ENCODE measurements around the gene CD226.
"Not testable (repeated sequence)": the region's sequence is repeated elsewhere in the genome, so short reads cannot be mapped to it uniquely, and the experiment has no call there.

Gene CD226

DNA sequence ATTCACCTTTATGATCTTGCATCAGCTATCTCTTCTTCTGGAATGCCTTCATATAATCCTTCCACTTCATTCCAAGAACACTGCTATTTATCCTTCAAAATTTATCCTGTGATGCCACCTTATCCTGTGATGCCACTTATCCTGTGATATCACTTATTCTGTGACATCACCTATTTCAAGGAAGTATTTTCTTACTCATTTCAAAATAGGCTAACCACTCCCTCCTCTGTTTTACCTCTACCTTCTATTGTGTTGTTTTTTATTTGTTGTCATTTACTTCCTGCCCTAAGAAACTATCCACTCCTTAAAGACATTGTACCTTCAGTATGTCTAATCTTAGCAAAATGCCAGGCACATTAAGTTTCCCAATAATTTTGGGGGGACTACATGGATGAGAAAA lies 38.8 kb downstream of the CD226 start:
- DNase-seq (ENCODE audit: low spot score) = no peak

DNA sequence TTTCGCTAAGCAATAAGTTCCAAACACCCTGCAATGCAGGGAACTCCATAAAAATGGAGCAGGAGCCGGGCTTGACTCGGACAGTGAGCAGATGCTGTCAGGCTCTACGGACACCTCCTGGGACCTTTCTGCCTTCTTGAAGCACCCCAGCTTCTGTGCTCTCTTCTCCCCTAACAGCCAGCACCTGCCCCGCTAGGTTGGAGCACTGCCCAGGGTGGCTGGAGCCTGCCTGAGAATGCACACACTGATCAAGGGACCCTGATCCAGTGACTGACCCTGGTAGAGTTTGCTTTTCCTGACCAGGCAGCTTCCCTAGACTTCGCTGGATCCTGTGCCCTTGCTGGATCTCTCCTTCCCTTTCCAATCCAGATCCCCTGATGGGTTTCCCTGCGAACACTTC lies 40.9 kb downstream of the CD226 start:
- no peak for DNase-seq (ENCODE audit: low spot score)

DNA sequence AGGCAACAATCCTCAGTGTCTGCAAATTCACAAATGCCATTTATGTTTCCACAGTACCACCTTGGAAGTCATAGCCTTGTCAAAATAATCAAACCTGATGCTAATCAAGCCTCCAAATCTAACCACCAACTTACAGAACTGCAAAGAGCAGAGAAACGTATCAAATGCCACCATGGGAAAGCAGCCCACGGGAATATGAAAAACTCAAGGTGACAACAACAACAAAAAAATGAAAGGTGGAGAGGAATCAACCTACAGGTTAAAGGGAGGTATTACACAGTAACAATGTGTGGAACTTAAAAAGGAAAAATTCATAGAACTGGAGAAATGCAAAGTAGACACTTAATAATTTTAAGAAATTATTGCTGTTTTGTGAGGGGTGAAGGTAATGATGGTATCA lies 46.7 kb downstream of the CD226 start:
- DNase-seq (ENCODE audit: low spot score) = no peak

DNA sequence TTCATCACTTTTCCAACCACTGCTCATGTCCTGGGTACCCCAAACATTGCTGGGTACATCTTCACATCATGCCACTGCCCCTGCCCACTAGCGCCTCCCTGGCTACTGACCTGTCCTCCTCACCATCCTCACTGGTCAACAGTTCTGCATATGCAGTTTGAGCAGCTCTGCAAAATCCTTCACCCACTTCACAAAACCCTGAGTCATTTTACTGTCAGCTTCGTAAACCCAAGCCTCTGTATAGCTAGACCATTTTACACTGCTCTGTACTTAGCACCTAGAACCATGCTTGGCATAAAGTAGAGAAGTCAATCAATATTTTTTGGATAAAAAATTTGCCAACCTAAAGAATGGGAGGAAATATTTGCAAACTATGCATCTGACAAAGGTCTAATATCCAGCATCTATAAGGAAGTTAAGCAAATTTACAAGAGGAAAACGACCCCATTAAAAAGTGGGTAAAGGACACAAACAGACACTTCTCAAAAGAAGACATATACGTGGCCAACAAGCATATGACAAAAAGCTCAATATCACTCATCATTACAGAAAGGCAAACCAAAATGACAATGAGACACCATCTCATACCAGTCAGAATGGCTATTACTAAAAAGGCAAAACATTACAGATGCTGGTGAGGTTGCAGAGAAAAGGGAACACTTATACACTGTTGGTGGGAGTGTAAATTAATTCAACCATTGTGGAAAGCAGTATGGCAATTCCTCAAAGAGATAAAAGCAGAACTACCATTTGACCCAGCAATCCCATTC lies 48.3 kb downstream of the CD226 start:
- DNase-seq (ENCODE audit: low spot score) = not testable (repeated sequence)

DNA sequence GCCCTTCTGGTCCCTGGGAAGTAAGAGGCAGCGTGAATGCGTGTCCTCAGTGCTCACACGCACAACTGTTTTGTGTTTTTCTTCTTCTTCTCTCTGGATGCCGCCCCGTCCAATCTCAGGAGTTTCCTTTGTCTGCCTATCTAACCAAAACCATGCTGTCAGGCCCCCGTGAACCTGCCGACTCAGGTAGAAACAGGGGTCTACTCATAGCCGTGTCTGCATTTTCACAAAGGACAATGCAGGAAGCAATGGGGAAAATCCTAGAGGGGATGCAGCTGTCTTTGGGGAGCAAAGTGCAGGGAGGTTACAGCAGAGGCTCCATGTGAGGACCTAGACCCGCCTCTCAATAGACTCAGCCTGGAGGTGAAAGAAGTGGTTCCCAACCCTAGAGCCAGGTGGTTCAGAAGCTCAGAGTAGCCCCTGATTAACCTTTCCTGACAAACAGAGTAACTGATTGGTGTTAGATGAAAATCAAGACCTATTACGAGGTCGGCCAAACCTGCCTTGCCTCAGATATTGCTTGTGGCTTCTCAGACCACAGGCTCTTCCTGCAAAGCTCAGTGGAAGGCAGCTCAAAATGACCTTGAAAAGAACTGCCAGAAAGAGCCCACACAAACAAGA lies 49.3 kb downstream of the CD226 start:
- DNase-seq (ENCODE audit: low spot score) = no peak

DNA sequence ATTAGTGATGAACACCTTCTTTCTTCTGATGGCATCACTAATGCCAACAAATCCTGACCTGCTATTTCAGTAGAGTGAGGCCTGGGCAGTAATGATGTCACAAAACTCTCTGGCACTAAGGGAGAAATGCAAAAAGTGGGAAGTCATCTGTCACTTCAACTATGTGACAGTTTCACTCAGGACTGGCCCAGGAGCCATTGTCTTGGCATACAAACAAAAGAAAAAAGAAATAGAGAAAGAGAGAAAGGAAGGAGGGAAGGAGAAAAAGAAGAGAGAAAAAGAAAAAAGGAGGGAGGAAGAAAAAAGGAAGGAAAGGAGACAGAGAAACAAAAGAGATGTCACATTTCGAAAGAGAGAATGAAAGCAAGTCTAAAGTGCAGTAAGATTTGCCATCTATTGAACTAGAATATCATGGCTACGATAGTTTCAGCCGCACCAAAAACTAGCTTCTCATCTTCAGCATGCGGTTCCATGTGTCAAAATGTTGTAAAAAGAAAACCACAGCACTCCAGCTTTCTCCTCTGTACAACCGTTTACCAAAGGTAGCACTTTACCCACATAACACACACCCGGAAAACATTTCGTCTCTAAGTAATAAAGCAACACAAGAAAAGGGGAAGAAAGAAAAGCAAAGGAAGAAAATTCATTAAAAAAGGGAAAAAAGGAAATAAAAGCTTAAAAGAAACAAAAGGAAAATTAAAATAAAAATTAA lies 50.1 kb downstream of the CD226 start:
- no peak for DNase-seq (ENCODE audit: low spot score)

DNA sequence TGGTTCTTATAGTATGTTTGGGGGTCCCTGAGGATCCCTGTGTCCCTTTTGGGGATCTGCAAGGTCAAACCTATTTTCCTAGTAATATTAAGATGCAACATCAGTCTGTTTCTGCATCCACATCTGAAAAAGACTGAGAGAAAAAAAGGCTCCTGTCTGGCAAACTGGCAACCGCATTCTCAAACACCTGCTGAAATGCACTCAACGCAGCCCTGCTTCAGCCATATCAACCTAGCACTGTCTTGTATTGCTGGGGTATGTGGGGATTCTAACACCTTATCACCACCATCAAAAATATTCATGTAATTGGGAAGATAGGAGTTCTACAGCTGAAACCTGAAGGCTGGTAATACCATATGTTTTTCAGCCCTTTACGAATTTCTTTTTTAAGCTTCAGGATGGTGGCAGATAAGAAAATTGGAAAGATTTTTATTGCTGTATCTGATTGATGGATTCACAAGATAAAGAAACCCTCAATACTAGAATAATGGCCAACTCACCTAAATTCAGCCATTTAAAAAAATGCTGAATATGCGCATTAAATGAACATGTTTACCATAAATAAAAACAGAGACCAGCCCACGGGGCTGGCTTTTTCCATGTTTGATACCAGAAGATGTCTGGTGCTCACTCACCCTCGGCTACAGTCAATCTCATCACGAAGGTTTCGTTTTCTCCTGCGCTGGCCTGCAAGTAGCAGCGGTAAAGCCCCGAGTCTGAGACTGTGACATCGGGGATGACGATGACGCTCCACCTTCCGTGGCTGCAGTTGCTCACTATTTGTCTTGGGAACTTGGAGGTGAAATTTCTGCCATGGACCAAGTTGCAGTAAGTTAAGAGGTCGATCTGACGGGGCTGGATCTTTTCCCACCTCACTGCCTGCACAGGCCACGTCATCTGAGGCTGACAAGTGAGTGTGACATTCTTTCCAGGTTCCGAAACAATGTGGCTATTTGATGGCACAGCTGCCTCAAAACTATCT lies 52.3 kb downstream of the CD226 start:
- DNase-seq (ENCODE audit: low spot score) = no peak

DNA sequence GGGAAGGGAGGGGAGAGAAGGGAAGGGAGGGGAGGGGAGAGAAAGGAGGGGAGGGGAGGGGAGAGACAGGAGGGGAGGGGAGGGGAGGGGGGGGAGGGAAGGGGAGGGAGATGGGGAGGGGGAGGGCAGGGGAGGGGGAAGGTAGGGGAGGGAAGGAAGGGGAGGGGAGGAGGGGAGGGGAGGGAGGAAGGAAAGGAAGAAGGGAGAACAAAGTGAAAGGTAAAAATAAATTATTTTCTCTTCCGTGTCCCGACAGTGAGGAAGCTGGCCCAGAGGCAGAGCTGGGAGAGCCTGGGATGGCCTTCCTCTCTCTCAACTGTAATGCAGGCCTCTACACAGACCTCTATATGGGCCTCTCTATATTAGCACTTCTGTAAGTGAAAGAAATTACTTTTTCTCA lies 53.2 kb downstream of the CD226 start:
- no peak for DNase-seq (ENCODE audit: low spot score)

DNA sequence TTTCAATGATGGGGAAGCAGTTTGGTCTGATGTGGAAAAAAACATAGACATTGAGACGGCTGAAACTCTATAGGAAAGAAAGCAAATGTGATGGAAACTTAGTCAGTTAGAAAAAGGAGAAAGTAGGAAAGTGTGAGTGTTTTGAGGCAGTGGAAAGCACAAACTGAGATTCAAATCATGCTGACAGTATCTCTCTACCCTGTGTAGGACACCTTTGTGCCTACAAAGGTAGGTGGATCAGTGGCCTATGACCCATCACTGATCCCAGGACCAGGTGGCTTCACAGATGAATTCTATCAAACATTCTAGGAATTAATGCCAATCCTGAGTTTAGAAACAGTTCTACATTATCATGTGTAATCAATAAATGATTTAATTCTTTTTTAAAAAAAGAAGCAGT lies 57.1 kb downstream of the CD226 start:
- DNase-seq (ENCODE audit: low spot score) = no peak

DNA sequence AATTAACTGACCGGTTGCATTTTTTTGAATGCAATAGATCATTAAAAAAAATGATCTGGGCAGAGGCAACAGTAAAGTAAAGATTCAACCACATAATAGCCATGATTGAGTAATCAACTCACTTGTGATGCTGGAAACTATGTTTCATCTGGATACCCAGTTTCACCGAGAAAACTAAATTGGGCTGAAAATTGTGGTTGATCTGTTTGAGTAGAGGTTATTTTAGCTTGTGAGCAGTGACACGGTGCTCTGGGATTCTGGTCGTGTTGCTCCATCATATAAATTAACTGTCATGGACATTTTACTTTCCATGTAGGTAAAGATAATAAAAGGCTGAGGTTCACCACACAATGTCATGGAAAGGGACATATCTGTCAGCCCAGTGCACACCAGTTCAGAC lies 58.7 kb downstream of the CD226 start:
- DNase-seq (ENCODE audit: low spot score) = no peak

DNA sequence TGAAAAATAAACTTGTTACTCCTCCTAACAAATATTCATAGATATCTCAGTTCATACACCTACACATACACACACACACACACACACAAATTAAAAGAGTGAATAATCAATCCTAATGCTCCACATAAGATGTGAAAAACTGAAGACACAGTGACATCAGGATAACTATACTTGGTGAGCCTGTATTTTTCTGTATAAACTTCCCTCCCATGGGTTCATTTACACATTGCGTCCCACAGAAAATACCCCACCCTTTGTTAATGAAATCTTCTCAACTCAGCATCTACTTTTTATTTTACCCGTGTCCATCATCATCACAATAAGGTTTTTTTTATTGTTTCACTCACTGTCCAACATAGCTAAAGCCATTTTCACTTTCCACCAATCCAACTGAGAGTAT lies 60.4 kb downstream of the CD226 start:
- DNase-seq (ENCODE audit: low spot score) = no peak

DNA sequence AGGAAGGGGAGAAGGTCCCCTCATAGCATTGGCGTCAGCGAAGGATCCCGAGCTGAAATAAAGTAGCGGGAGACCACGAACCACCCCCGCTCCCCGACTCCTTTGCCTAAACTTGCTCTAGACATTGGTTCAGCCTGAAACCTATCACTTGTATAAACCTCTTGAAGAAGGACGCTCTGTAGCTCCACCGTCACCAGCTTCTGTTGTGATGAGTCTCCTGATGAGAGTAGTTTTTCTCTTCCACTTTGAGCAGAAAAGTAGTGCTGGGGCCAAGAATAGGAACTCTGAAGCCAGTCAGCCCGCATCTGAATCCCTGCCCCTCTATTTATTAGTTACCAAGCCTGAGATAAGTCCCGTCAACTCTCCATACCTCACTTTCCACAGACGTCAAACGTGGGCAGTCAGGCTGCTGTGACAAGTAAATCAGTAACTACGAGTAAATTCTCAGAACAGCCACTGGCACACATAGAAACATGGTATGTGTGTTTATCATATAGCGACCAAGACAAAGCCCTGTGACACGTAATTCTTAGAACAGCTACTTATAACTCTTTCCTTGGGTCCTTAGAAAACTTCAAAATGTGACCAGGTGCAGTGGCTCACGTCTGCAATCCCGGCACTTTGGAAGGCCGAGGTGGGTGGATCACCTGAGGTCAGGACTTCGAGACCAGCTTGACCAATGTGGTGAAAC lies 61.7 kb downstream of the CD226 start:
- no peak for DNase-seq (ENCODE audit: low spot score)

DNA sequence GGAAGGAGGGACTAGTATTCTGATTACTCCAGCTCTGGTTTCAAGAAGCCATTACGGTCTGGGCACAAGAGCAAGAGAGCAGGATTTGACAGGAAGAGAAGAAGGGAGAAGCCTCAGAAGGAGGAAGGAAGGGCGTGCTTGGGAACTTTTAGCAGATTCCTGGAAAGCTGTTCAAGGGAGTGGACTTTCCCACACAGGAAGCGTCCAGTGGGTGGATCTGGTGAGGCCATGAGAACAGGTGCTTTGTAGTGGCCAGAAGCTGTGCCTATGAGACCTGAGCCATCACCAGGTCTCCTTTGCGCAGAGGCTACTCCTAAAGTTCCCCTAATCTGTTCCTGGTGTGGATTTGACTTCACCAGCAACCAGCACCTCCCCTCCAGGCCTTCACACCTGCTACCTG lies 62.3 kb downstream of the CD226 start:
- no peak for DNase-seq (ENCODE audit: low spot score)

DNA sequence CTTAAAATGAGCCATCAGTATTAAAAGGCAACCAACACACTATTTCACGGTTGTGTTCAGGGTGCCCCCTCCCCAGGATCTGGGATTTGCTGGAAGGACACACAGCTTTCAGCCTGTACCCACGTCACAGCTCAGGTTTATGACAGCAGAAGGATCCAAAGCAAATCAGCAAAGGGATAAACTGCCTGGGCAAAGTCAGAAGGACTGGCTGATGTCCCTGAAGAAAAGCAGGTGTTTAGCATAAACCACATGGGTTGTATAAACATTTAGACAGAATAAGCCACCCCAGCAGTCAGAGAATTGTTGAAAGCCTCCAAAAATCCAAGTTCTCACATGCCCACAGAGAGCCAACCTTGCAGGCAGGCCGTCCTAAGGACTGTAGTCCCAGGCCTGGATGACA lies 63.9 kb downstream of the CD226 start:
- DNase-seq (ENCODE audit: low spot score) = no peak

DNA sequence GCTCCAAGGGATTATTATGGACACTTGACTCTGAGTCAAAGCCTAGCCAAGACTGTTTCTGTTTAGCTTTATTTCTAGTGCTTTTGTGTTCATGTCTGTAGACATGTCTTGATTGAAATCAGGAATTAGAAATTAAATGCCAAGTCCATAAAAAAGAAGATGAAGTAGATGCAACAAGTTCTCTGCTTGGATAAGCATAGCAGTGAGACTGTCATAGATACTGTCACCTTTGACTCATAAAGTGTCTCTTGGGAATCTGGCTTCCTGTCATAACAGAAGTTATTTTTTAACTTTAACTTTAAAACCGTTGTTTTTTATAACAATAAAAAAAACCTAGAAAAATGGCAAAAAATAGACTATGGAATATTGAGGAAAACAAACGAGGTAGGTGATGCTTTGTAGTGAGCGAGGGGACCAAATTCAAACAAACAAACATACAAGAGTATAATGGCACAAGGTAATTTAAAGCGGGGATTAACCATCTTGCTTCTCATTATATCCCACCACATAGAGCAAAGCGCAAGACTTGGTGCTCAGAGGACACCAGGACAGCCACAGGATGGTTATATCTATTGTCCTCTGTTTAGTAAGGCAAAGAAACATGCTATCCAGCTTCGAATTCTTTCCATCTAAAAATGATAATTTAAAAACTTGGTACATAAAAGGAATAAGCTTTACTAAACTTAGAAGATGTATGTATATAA lies 64.6 kb downstream of the CD226 start:
- DNase-seq (ENCODE audit: low spot score) = no peak

DNA sequence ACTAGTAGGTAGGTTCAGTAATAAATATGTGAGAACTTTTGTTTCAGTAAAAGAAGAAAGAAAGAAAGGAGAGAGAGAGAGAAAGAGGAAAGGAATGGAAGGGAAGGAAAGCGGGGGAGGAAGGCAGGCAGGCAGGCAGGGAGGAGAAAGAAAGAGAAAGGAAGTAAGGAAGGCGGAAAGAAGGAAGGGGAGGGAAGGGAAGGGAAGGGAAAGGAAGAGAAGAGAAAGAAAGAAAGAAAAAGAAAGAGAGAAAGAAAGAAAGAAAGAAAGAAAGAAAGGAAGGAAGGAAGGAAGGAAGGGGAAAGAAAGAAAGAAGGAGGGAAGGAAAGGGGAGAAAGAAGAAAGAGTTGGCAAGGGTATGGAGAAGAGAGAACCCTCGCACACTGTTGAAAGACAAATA lies 67.6 kb downstream of the CD226 start:
- DNase-seq (ENCODE audit: low spot score) = no peak

DNA sequence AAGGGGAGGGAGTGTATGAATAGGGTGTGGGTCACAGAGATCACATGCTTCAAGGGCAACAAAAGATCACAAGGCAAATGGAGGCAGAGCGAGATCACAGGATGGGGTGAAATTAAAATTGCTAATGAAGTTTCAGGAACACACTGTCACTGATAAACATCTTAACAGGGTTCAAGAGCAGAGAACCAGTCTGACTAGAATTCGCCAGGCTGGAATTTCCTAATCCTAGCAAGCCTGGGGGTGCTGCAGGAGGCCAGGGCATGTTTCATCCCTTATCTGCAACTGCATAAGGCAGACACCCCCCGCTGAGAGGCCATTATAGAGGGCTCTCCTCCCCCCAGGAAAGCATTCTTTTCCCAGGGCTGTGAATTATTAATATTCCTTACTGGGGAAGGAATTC lies 68.6 kb downstream of the CD226 start:
- DNase-seq (ENCODE audit: low spot score) = not testable (repeated sequence)

DNA sequence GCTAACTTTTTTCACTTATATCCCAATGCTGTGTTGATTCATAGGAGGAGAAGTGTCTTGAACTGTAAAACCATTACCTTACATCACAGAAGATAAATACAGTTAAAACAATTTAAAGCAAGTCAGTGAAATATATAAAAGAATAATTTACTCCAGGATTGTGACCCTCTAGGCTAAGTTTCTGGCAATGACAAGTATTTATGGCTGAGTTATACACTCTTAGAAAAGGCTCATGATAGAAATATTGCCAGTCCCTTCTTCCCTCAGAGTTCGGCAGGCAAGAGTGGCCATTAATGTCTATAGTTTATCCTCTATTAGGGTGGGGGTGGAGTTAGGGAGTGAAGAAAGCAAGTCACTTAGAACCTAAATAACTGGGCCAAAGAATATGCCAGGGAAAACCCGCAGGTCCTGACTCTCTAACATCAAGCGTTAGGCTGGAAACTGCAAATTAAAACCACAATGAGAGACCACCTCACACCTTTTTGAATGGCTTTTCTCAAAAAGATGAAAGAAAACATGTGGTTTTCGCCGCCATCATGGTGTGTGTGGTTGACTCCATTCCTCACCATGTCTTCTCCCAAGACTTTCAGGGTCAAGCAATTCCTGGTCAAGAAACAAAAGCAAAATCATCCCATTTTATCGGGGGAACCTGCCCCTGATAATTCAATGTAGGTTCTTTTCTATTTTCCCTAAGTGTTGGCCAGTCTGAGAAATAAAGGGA lies 69.3 kb downstream of the CD226 start:
- DNase-seq (ENCODE audit: low spot score) = no peak

DNA sequence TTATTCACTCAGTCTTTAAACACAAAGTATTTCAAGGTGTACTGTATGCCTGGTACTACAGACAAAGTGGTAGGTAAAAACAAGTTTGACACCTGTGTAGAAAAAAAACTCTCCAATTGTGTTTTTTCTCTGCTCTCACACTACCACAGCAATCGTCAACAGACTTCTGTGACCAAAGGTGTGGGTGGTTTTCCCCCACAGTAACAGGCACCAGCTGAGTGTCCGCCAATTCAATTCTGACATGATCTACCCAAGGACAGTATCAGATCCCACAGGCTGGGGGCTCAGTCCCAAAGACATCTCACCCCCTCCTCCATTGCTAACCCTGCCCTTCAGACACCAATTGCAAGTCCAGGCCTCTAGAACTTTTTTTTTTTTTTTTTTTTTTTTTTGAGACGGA lies 71.2 kb downstream of the CD226 start:
- no peak for DNase-seq (ENCODE audit: low spot score)

DNA sequence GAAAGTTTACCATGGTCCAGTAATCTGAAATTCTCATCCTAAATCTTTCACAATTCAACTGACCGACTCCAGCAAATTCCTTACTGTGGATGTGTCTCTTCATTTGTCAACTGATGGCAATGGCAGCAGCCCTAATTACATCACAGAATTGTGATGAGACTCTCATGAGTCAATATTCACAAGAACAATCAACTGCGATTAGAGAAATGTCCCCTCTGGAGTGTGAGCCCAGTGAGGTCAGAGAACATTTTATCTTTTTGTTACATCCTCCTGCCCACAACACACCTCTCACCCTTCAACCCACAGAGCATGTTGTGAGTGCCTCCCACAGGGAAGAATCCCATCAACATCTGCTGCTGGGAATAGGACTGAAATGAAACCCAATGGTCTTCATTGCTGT lies 73.6 kb downstream of the CD226 start:
- DNase-seq (ENCODE audit: low spot score) = no peak

All from hematopoietic multipotent progenitor cell treated with erythropoietin and hydrocortisone succinate and interleukin-3 and kit ligand, for 17 days (in vitro differentiated cells).